NCI-H446 (cell line): Measurements from ENCODE around the gene C1QTNF8.
"Not testable (repeated sequence)": the region's sequence is repeated elsewhere in the genome, so short reads cannot be mapped to it uniquely, and the experiment has no call there.

Source experiments
- DNase-seq, 2 experiments: peaks; one replicate each; lab custom pipeline; 2025; lab: John Stamatoyannopoulos, UW

Gene C1QTNF8

GRCh38 chr16:1093284-1094123 lies 2.5 kb downstream of the C1QTNF8 start:
- DNase-seq = no peak

GRCh38 chr16:1092685-1093283 lies 3.3 kb downstream of the C1QTNF8 start:
- DNase-seq = not testable (repeated sequence)

GRCh38 chr16:1091992-1092552 lies 4.0 kb downstream of the C1QTNF8 start:
- DNase-seq = no peak

DNA sequence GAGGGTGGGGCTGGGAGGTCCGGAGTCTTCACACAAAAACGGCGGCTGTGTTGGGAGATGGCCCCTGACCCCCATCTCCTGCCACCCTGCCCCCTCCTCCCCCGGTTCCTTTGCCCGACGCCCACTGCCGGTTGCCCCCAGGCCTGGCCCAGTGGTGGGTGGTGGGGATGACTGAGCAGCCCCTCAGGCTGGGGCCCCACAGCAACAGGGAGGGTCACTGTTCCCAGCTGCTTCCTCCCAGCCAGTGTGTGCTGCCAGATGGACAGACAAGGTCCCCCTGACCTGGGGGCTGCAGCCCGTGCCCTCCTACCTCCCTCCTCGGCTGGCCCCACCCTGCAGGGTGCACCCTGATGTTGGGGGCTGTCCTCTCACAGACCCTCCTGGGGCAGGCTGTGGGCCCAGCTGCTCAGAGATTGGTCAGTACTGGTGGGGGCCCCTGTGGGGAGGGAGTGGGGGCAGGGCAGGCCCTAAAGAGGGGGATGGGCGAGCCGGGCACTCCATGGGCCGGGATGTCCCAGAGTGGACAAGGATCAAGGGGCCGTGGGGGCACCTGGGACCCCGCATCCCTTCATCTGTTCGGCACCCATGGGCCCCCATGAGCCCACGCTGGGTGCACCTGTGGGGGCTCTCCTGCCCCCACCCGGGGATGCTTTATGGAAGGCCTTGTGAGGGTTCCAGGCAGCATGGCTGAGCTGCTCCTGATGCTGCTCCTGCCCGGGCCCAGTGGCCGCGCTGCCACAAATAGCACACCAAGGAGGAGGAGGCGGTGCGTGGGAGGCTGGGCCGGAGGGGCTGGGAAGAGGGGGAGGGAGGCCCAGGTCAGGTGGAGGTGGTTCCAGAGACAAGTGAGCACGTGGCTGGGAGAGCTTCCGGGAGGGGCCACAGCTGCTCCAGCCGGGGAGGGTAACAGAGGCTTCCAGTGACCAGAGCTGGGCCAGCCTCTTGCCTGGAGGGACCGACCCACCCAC lies 5.1 kb downstream of the C1QTNF8 start:
- DNase-seq = no peak

GRCh38 chr16:1089822-1090619 lies 6.0 kb downstream of the C1QTNF8 start:
- DNase-seq = no peak

DNA sequence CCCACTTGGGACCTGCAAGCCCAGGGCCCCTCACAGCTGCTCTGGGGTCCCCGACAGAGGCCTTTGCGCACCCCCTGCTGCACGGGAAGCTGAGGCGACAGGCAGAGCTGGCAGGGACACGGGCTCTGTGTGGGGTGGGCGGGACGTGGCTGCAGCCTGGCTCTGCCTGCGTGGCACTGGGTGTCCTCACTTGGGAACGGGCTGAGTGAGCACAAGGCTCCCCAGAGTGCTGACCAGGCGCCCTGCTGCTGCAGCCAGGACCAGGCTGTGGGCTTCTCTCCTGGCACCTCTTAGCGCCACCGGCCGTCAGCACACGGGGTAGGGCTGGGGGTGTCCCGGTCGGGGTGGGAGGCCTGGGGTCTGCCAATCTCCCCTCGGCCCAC lies 6.6 kb downstream of the C1QTNF8 start:
- no peak for DNase-seq

DNA sequence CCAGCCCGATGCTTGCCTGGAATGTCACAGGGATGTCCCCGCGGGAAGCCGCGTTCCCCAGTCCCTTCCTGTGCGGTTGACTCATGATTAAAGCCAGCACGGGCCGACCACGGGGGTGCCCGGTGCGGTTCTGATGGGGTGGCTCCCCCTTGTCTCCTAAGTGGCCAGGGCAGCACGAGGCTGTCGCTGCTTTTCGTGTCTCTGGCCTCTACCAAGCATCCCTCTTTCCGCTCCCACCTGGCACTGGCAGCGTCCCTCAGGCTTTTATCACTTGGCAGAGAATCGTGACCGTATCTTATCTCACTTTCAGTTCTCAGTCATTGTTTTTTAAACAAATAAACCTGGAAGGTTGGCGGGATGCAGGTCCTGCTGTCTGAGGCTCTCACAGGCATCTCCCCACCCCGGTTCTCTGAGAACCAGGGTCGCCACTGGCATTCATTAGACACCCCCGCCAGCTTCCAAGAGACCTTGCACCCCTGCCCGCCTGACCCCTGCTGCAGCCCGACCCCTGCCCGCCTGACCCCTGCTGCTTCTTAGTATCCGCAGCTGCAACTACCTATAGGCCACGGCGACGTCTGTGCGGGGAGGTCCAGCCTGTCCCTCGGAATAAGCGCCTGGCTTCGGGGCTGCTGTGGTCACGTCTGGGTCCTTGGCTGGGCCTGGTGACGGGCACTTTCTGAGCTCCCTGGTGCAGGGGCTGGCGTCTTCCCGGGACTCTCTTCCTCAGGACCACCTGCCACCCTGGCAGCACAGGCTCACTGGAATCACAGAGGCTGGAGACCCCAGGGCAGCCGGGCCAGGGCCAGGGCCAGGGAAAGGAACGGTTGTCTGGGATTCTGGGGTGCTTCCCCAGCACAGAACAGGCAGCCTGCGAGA lies 7.5 kb downstream of the C1QTNF8 start:
- DNase-seq = no peak

GRCh38 chr16:1086443-1086842 lies 9.6 kb downstream of the C1QTNF8 start:
- not testable (repeated sequence) for DNase-seq

- no peak for DNase-seq
Observed at GRCh38 chr16:1084971-1085370, 11.1 kb downstream of the C1QTNF8 start.

DNA sequence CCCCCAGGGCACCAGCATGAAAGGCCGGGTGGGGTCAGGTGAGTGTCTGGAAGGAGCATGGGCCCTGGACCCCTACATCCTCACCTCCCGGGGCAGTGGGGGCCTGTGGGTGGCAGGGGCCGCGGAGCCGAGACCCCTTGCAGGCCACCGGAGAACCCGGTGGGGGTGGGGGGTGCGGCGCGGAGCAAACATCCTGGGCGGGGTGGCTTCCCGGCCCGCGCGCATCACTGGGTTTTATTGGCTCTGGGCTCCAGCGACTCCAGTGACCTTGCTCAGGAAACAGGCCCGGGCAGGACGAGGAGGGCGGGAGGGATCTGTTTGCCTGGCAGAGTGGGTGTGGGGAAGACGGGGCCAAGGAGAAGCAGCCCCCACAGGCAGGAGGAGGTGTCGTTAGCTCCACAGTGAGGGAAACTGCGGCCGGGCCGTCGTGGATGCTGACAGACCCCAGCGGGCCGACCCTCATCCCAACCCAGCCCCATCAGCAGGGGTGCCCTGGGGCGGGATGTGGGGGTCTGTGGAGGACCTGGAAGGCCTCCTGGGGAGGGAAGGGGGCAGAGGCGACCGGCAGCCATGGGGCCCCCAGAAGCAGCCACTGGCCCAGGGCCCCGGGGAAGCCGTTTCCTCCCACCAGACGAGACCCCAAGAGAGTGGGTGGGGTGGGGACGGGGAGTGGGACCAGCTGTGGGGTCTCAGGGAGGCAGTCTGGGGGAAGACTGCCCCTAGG lies 12.9 kb downstream of the C1QTNF8 start:
- DNase-seq = no peak

GRCh38 chr16:1082266-1082951 lies 13.6 kb downstream of the C1QTNF8 start:
- no peak for DNase-seq

DNA sequence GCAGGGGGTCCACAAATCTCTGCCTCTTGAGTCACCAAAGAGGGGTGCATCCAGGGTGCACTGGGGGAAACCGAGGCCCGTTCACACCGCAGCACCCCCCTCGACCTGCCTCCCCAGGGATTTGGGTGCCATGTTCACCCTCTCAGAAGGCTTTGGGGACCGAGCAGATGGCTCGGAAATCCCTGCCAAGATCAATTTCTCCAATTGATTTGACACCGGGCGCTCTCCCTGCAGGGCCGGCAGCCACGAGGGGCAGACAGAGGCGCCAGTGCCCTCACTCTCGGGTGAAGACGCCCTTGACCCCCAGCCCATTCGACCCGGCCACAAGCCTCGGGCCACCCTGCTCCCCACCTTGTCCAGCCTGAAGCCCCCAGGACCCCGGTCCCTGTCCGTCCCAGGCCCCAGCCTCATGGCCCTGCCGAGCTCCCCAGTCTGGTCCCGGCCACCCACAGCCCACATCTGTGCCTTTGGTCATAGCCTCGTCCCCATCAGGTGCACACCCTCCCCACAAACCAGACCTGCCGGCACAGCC lies 14.2 kb downstream of the C1QTNF8 start:
- DNase-seq = no peak

GRCh38 chr16:1080801-1081733 lies 15.0 kb downstream of the C1QTNF8 start:
- no peak for DNase-seq

DNA sequence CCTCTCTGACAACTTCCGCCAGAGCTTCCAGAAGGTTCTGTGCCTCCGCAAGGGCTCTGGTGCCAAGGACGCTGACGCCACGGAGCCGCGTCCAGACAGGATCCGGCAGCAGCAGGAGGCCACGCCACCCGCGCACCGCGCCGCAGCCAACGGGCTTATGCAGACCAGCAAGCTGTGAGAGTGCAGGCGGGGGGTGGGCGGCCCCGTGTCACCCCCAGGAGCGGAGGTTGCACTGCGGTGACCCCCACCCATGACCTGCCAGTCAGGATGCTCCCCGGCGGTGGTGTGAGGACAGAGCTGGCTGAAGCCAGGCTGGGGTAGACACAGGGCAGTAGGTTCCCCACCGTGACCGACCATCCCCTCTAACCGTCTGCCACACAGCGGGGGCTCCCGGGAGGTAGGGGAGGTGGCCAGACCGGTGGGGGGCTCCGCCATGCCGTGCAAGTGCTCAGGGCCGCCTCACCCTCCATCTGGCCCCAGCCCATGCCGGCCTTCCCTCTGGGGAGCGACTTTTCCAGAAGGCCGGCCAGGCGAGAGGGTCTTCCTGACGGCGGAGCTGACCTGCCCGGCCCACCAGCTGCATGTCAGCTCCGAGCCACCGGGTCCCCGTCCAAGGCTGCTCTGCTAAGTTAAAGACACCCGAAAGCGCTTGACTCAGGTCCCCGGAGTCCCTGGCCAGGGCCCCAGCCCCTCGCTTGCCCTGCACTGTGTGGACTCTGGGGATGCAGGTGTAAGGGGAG lies 16.1 kb downstream of the C1QTNF8 start:
- no peak for DNase-seq

DNA sequence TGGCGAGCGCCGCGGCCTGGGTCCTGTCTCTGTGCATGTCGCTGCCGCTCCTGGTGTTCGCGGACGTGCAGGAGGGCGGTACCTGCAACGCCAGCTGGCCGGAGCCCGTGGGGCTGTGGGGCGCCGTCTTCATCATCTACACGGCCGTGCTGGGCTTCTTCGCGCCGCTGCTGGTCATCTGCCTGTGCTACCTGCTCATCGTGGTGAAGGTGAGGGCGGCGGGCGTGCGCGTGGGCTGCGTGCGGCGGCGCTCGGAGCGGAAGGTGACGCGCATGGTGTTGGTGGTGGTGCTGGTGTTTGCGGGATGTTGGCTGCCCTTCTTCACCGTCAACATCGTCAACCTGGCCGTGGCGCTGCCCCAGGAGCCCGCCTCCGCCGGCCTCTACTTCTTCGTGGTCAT lies 16.7 kb downstream of the C1QTNF8 start:
- DNase-seq = no peak

DNA sequence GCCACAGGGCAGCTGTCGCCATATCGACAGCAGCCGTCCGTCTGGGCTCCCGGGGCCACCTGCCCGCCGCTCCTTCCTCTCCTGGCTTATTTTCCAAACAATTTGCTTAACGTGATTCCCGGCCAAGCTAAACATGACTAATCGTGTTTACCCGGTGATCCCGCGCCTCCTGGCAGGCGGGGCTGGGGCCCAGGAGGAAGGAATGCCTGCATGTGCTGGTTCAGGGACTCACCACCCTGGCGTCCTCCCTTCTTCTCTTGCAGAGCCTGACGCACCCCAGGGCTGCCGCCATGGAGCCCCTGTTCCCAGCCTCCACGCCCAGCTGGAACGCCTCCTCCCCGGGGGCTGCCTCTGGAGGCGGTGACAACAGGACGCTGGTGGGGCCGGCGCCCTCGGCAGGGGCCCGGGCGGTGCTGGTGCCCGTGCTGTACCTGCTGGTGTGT lies 17.4 kb downstream of the C1QTNF8 start:
- peak in 1 of 2 experiments; percentile 33 for DNase-seq
